CD4-positive, alpha-beta T cell treated with Interleukin-6 at 100 ng/mL for 8 hours (primary cell): Measurements from ENCODE around the gene TRIOBP.

Experiments used
- DNase-seq: peaks from one replicate; pipeline ENCODE4 v3.0.0-alpha.2; 2020; ENCODE audit warnings: mixed read lengths, low spot score

TRIOBP gene

GRCh38 chr22:37664249-37665101 is 32.4 kb upstream of the TRIOBP start:
- DNase-seq: no peak

- no peak for DNase-seq
Measured at GRCh38 chr22:37665487-37665886, 31.4 kb upstream of the TRIOBP start.

GRCh38 chr22:37669586-37669985 is 27.3 kb upstream of the TRIOBP start:
- DNase-seq: no peak

- no peak for DNase-seq
Measured at GRCh38 chr22:37672206-37672919, 24.5 kb upstream of the TRIOBP start.

GRCh38 chr22:37672920-37673455 is 23.9 kb upstream of the TRIOBP start:
- DNase-seq: no peak

- no peak for DNase-seq
Measured at GRCh38 chr22:37674248-37674647, 22.6 kb upstream of the TRIOBP start.

- peak; percentile 71 for DNase-seq
Measured at GRCh38 chr22:37674951-37675929, 21.6 kb upstream of the TRIOBP start, which contains the start of gene LGALS1. LGALS1 (plus strand) TSS chr22:37675636; CDS start chr22:37675703, 67 bp downstream.

GRCh38 chr22:37675930-37676735 is 20.7 kb upstream of the TRIOBP start:
- DNase-seq: no peak

GRCh38 chr22:37676736-37677492 is 19.9 kb upstream of the TRIOBP start:
- DNase-seq: peak; percentile 93

- DNase-seq: no peak
Measured at GRCh38 chr22:37677493-37677974, 19.3 kb upstream of the TRIOBP start.

GRCh38 chr22:37678372-37678771 is 18.5 kb upstream of the TRIOBP start:
- DNase-seq: no peak

GRCh38 chr22:37679670-37680069 is 17.2 kb upstream of the TRIOBP start:
- DNase-seq: no peak

- no peak for DNase-seq
Measured at GRCh38 chr22:37680191-37680851, 16.5 kb upstream of the TRIOBP start.

- DNase-seq: no peak
Measured at GRCh38 chr22:37681001-37681424, 15.8 kb upstream of the TRIOBP start.

- peak; percentile 79 for DNase-seq
Measured at GRCh38 chr22:37681556-37682049, 15.2 kb upstream of the TRIOBP start.

GRCh38 chr22:37684803-37685615 is 11.8 kb upstream of the TRIOBP start:
- no peak for DNase-seq

- DNase-seq: peak; percentile 74
Measured at GRCh38 chr22:37686002-37686982, 10.6 kb upstream of the TRIOBP start, which contains the start of gene NOL12. NOL12 (plus strand) TSS chr22:37686343; CDS start chr22:37686393, 50 bp downstream.
